ENCODE measurements around the gene ALKBH4.

DNA sequence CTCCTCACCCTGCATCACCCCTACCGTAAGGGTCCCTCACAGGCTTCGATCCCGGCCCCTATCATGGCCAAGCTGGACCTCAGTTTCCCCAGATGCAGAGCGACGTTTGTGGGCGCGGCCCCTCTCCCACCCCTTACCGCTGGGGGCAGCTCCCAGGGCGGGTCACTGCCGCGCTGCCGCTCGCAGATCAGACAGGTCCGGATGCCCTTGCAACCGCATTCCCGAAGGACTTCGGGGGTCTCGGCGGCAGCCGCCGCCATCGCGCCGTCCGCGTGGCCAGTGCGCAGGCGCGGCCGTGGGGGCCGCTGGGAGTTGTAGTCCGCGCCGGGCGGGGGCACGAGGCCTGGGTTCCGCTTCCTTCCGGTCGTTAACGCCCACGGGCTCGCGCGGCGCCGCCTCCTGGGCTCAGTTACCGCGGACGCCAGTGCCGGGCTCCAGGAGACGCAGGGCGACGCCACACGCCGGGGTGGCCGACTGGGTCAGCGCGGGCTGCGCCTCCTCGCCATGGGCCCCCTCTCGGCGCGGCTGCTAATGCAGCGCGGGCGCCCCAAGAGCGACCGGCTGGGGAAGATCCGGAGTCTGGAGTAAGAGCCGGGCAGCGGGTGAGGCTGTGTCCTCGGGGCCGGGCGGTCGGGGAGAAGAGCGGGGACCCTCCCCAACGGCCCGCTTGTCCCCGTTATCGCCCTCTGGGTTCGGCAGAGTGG, at the start of gene ALKBH4, which contains the start of gene LRWD1:
- TF ChIP-seq, protein P1, sequence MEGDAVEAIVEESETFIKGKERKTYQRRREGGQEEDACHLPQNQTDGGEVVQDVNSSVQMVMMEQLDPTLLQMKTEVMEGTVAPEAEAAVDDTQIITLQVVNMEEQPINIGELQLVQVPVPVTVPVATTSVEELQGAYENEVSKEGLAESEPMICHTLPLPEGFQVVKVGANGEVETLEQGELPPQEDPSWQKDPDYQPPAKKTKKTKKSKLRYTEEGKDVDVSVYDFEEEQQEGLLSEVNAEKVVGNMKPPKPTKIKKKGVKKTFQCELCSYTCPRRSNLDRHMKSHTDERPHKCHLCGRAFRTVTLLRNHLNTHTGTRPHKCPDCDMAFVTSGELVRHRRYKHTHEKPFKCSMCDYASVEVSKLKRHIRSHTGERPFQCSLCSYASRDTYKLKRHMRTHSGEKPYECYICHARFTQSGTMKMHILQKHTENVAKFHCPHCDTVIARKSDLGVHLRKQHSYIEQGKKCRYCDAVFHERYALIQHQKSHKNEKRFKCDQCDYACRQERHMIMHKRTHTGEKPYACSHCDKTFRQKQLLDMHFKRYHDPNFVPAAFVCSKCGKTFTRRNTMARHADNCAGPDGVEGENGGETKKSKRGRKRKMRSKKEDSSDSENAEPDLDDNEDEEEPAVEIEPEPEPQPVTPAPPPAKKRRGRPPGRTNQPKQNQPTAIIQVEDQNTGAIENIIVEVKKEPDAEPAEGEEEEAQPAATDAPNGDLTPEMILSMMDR (IDR thresholded peaks at IDR 0.05): peak in 3 of 4 donors; percentile 22 to 31 (median 23)
- peak; percentile 87 for TF ChIP-seq POLR2A (IDR thresholded peaks at IDR 0.05)

Measured in right lobe of liver (tissue), 4 donors.